Neural cell (in vitro differentiated cells): ENCODE data around the gene AIMP1.

ENCODE experiments used
- CTCF ChIP-seq: fragments of 450-650 bp; IDR thresholded peaks from 2 replicates; pipeline ENCODE4 v1.5.1; 2014; ENCODE audit warnings: antibody characterized with exemption, mild to moderate bottlenecking, moderate library complexity; ENCODE audit not compliant: poor library complexity, severe bottlenecking
- EP300 ChIP-seq: fragments of 450-650 bp; conservative IDR thresholded peaks from 2 replicates; pipeline ENCODE4 v1.6.1; 2014; ENCODE audit warnings: antibody characterized with exemption, mild to moderate bottlenecking, moderate library complexity; ENCODE audit not compliant: poor library complexity, severe bottlenecking
- EZH2 ChIP-seq: fragments of 200-600, 300-800 bp; shearing (Covaris generic), sonication (generic); IDR thresholded peaks from 2 replicates; pipeline ENCODE4 v1.6.1; 2014; ENCODE audit warnings: antibody characterized with exemption, low read length, borderline replicate concordance, mild to moderate bottlenecking; ENCODE audit not compliant: insufficient read depth, poor library complexity, severe bottlenecking
- MXI1 ChIP-seq: fragments of 450-650 bp; conservative IDR thresholded peaks from 2 replicates; pipeline ENCODE4 v1.6.1; 2014; ENCODE audit warnings: antibody characterized with exemption, mild to moderate bottlenecking; ENCODE audit not compliant: poor library complexity, severe bottlenecking
- POLR2AphosphoS5 ChIP-seq: IDR thresholded peaks from 2 replicates; pipeline ENCODE4 v1.6.1; 2012
- RAD21 ChIP-seq: fragments of 450-650 bp; conservative IDR thresholded peaks from 2 replicates; pipeline ENCODE4 v1.6.1; 2014; ENCODE audit warnings: antibody characterized with exemption, mild to moderate bottlenecking, moderate library complexity
- REST ChIP-seq: IDR thresholded peaks from 2 replicates; pipeline ENCODE4 v1.6.1; 2012; ENCODE audit warnings: borderline replicate concordance
- SMC3 ChIP-seq: fragments of 450-650 bp; conservative IDR thresholded peaks from 2 replicates; pipeline ENCODE4 v1.6.1; 2014; ENCODE audit warnings: antibody characterized with exemption, mild to moderate bottlenecking, moderate library complexity; ENCODE audit not compliant: poor library complexity
- TAF1 ChIP-seq: IDR thresholded peaks from 2 replicates; pipeline ENCODE4 v1.6.1; 2012; ENCODE audit warnings: low read depth

DNA sequence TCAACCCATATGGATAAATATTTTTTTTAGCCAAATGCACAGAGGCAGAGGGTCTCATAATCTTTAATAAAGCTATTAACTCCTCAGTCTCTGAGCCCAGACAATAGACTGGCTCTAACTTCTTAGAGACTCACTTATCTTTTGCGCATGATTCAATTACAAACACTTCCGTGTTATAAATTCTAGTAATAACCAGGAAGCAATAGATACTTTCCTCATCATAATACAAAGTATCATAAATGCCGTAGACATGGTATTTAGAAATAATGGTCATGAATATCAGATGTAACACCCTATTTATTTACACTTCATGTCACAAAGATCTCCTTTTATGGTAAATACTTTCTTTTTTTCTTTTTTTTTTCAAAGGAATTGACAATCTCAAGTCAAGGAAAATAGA is 56.7 kb downstream of the AIMP1 start:
- TF ChIP-seq REST, result no peak
- TF ChIP-seq CTCF, result no peak
- no peak for TF ChIP-seq MXI1
- TF ChIP-seq POLR2AphosphoS5, result no peak
- no peak for TF ChIP-seq RAD21
- TF ChIP-seq EP300, result no peak
- TF ChIP-seq EZH2, result no peak
- TF ChIP-seq SMC3, result no peak
- TF ChIP-seq TAF1, result no peak
